Urinary bladder (tissue), 4 donors: ENCODE measurements around the gene LRRN2. TPM values are rescaled to one million over a fixed set of nuclear protein-coding genes. Genes with fewer than 3 reads are reported as not detected.

Experiments used
- DNase-seq: peaks from one replicate; pipeline ENCODE4 v3.0.0-alpha.2; 2015; ENCODE audit errors: extremely low spot score
- H3K27ac ChIP-seq: one replicate; pipeline ENCODE4 v1.5.1; 2013; ENCODE audit warnings: low read depth, mild to moderate bottlenecking, moderate library complexity
- H3K36me3 ChIP-seq: one replicate; pipeline ENCODE4 v1.6.1; 2013; ENCODE audit warnings: mild to moderate bottlenecking, moderate library complexity; ENCODE audit not compliant: insufficient read depth
- H3K4me1 ChIP-seq: one replicate; pipeline ENCODE4 v1.6.1; 2013; ENCODE audit warnings: mild to moderate bottlenecking, moderate library complexity; ENCODE audit not compliant: insufficient read depth
- H3K4me3 ChIP-seq: one replicate; pipeline ENCODE4 v1.5.1; 2013; ENCODE audit warnings: low read depth, low read length
- WGBS: extraction: QIAGEN DNeasy Blood & Tissue Kit; methylation state at CpG from one replicate; pipeline ENCODE4 v1.1.7; 2013; 5-methylcytosine and 5-hydroxymethylcytosine counted together
- polyA plus RNA-seq: library from polyadenylated mRNA; stranded (reverse); fragments of 200-250 nt; gene quantifications from one replicate; pipeline ENCODE4 v1.2.3, GENCODE V29; 2013
- total RNA-seq: library from RNA; depleted of rRNA; stranded (reverse); fragments of >200 nt; gene quantifications from one replicate; pipeline ENCODE4 v1.2.3, GENCODE V29; 2014
- donor health status: healthy with polysubstance abuse.
- donor health status: healthy.

The LRRN2 gene
- total and polyA plus RNA-seq, 2 donors, result 0.90 to 1.8 TPM

DNA sequence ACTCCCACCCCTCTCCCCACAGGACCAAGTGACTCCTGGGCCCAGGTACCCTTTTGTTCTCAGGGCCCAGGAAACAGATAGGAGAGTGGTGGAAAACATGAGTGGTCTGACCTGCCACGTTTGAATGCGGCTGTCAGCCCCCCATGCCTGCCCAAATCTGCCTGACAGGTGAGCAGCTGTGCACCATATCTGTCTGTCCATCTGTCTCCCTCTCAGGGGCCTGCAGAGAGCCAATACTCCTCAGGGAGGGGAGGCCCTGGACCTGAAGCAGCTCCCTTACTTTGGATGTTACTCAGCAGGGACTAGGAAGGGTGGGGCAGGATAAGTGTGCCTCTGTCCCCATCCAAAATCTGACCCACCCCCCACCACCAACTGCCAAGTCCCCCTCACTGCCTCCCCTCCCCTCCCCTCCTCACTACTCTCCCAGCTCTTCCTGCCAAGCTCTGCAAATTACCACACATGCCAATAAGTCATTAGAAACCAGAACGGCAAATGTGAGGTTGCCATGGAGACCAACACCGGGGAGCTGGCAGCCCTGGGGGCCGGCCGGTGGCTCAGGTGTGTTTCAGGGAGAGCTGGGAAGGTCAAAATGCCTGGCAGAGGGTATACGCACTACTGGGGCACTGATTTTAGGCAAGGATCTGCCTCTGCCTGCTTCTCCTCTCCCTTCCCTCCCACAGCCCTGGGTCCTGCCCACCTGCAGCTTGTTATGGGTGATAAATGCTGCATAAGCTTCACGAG is 11.5 kb downstream of the LRRN2 start:
- Histone ChIP-seq H3K4me1 (no peaks in the 10 kb centered on the region), H3K27ac (no peak overlapping the region), H3K36me3 (no peaks in the 10 kb centered on the region), H3K4me3 (no peak overlapping the region)
- DNase-seq, result no peak
- 59% methylated on average over 8 of the region's 8 CpGs for WGBS

DNA sequence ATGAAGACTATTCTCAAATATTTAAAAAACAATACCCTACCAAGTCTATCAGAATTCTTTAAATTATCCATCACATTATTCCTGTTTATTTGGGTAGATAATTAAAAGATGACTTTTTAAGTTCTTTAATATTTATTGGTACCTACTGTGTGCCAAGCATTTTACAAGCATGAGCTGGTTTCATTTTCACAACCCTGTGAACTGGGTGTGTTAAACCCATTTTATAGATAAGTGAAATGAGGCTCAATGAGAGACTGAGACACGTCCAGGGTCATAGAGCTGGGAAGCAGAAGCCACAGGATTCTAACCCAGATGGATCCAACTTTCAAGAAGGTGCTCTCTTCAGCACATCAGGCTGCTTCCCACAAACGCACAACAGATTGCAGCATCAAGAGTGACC is 12.3 kb downstream of the LRRN2 start:
- Histone ChIP-seq H3K36me3 (no peaks in the 10 kb centered on the region), H3K27ac (no peak overlapping the region), H3K4me1 (no peaks in the 10 kb centered on the region), H3K4me3 (no peak overlapping the region)
- DNase-seq, result no peak
- WGBS, result 92% methylated on average over 2 of the region's 2 CpGs

- WGBS, result 75% methylated on average over 10 of the region's 10 CpGs
- Histone ChIP-seq H3K27ac (no peak overlapping the region), H3K4me3 (no peak overlapping the region), H3K4me1 (no peaks in the 10 kb centered on the region), H3K36me3 (no peaks in the 10 kb centered on the region)
- DNase-seq, result no peak
Observed at GRCh38 chr1:204672482-204673121, 12.9 kb downstream of the LRRN2 start.

DNA sequence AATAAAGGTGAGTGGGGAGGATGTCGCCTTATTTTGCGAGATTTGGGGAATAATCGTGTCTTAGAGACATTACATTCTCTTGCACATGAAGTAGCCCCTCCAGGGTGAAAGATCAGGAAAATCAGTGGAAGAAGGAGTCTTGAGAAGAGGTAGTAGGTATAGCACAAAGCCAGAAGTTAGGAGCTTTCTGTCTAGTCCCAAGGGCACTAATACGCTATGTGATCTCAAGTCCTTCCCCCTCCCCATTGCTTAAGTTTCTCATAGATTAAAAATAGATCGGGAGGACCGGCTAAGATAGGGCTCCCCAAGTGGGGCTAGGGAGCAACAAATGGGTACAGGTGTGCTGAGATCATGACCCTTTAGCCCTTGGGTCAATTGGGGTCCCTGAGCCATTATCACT is 13.5 kb downstream of the LRRN2 start:
- Histone ChIP-seq H3K27ac (no peak overlapping the region), H3K4me1 (no peaks in the 10 kb centered on the region), H3K36me3 (no peaks in the 10 kb centered on the region), H3K4me3 (no peak overlapping the region)
- no peak for DNase-seq
- WGBS, result 92% methylated on average over 6 of the region's 6 CpGs

GRCh38 chr1:204670152-204670927 is 15.2 kb downstream of the LRRN2 start:
- no peak overlapping the region for H3K27ac ChIP-seq
- DNase-seq, result no peak
- no peak overlapping the region for H3K4me3 ChIP-seq
- no peaks in the 10 kb centered on the region for H3K36me3 ChIP-seq
- H3K4me1 ChIP-seq, result no peaks in the 10 kb centered on the region
- 60% methylated on average over 10 of the region's 10 CpGs for WGBS

- Histone ChIP-seq H3K4me3 (no peak overlapping the region), H3K36me3 (no peaks in the 10 kb centered on the region), H3K4me1 (no peaks in the 10 kb centered on the region), H3K27ac (no peak overlapping the region)
- WGBS, result 0% methylated on average over 1 of the region's 1 CpG
- DNase-seq, result no peak
Observed at GRCh38 chr1:204669579-204669978, 16.0 kb downstream of the LRRN2 start.

- Histone ChIP-seq H3K4me1 (no peaks in the 10 kb centered on the region), H3K4me3 (no peak overlapping the region), H3K27ac (no peak overlapping the region), H3K36me3 (no peaks in the 10 kb centered on the region)
- 83% methylated on average over 6 of the region's 6 CpGs for WGBS
- DNase-seq, result no peak
Observed at GRCh38 chr1:204664384-204664651, 21.2 kb downstream of the LRRN2 start.

- no peak overlapping the region for H3K27ac ChIP-seq
- no peak overlapping the region for H3K4me3 ChIP-seq
- WGBS, result 78% methylated on average over 15 of the region's 15 CpGs
Observed at GRCh38 chr1:204663644-204664383, 21.7 kb downstream of the LRRN2 start.

GRCh38 chr1:204662530-204662929 is 23.0 kb downstream of the LRRN2 start:
- Histone ChIP-seq H3K4me3 (no peak overlapping the region), H3K4me1 (no peaks in the 10 kb centered on the region), H3K36me3 (no peaks in the 10 kb centered on the region), H3K27ac (no peak overlapping the region)
- no peak for DNase-seq

More at GRCh38 chr1:204663644-204664383, 21.7 kb downstream of the LRRN2 start:
- Histone ChIP-seq H3K36me3 (no peaks in the 10 kb centered on the region), H3K4me1 (no peaks in the 10 kb centered on the region)
- no peak for DNase-seq

DNA sequence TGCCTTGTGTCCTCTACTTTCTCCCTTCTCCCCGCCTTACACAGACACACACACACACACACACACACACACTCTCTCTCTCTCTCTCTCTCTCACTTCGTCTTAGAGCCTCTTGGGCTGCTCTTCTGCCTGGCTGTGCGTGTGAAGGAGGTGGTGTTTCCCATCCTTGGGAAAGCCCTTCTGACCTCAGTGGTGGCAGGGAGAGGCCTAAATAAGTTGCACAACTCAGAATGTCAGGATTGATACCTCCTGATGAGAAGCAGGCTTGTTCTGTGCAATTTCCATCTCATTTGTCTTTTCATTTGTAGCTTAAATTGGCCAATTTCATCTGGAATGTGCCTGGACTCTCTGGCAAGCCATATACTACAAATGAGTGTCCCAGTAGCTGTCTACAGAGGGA is 25.0 kb downstream of the LRRN2 start:
- WGBS, result 74% methylated on average over 3 of the region's 3 CpGs
- Histone ChIP-seq H3K27ac (no peak overlapping the region), H3K4me1 (no peaks in the 10 kb centered on the region), H3K36me3 (no peaks in the 10 kb centered on the region), H3K4me3 (no peak overlapping the region)
- DNase-seq, result no peak

DNA sequence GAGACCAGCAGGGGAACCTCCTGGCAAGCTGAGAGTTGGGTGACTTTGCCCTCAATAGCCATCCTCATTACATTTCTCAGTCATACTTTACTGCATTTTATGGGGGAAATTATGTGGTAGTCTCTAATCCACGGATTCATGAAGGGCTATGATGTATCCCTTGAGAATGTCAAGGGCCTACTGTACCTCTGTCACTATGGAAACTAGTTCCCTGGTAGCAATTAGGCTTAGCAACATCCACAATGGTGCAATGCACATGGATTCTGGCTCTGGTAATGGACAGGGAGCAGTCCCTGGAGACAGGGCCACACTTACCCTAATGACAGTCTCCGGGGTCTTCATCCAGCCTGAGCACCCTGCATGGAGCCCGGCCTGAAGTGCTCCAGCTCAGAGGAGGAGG is 26.5 kb downstream of the LRRN2 start:
- DNase-seq, result no peak
- Histone ChIP-seq H3K36me3 (no peaks in the 10 kb centered on the region), H3K4me1 (no peaks in the 10 kb centered on the region), H3K4me3 (no peak overlapping the region), H3K27ac (no peak overlapping the region)
- 81% methylated on average over 3 of the region's 3 CpGs for WGBS

DNA sequence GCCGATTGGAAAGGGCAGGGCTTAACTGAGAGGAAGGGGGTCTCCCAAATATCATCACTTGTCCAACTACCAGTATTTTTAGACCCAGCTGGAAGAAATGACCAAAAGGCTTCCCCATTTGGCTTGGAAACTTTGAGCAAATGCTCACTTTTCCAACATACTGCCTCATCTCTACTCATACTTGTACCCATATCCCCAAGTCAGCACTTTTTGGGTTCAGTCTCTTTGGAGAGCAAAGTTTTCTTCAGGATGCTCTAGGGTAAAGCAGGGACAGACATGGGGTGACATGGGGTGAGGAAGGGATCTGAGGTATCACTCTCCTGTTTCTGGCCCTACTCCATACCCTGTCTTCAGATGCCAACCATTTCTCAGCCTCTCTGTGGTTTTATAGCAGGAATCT is 27.2 kb downstream of the LRRN2 start:
- WGBS, result 91% methylated on average over 1 of the region's 1 CpG
- Histone ChIP-seq H3K4me3 (no peak overlapping the region), H3K27ac (no peak overlapping the region), H3K36me3 (no peaks in the 10 kb centered on the region), H3K4me1 (no peaks in the 10 kb centered on the region)
- DNase-seq, result no peak

GRCh38 chr1:204653590-204654340 is 31.8 kb downstream of the LRRN2 start:
- Histone ChIP-seq H3K36me3 (no peaks in the 10 kb centered on the region), H3K4me3 (no peak overlapping the region), H3K4me1 (no peaks in the 10 kb centered on the region), H3K27ac (no peak overlapping the region)
- no peak for DNase-seq
- 87% methylated on average over 5 of the region's 5 CpGs for whole genome bisulfite sequencing
